ELR (cell line): Measurements from ENCODE around the gene ZNF8.
"Not testable (repeated sequence)": the region's sequence is repeated elsewhere in the genome, so short reads cannot be mapped to it uniquely, and the experiment has no call there.

Source experiments
- DNase-seq: peaks from one replicate; pipeline ENCODE4 v3.0.0-alpha.2; 2015; ENCODE audit warnings: low read depth

ZNF8 gene

GRCh38 chr19:58278541-58279041, at the start of gene ZNF8:
Gene ZNF8 (plus strand): TSS chr19:58278955. CDS start chr19:58279082, 127 bp downstream.
- peak; percentile 100 for DNase-seq

DNA sequence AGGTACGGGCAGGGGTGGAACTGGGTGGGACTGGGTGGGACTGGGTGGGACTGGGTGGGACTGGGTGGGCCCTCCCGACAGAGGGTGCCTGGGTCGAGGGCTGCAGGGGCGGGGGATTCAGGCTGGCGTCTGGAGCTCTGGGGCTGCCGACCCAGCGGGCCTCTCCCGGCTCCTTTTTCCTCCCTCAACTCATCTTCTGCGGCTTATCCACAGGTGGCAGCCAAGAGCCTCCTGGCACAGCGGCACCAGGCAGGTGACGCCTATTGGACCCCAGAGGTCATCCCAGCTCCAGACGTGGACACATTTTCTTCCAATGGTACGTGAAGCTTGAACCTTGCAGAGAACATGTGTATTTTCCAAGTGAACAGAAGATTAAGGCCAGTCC, 49.5 kb upstream of the ZNF8 start:
- DNase-seq = peak; percentile 55

GRCh38 chr19:58237324-58237723, 41.4 kb upstream of the ZNF8 start:
- DNase-seq = no peak

DNA sequence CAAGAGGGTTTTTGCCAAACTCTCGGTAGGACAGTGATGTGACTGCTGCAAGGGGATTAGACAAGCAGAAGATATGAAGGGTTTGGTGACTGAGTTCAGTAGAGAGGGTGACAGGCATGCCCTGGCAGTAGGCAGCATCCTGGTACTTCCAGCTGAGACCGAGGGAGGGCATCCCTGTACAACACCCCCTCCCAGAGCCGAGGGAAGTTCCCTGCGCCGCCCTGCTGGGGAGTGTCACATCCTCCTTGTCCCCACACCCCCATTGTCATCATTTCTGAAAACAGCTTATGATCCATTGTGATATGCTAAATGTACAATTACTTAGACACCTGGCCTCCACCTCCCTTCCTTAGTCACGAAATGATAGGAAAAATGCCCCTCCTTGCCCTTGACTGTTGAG, 35.4 kb upstream of the ZNF8 start:
- DNase-seq = no peak

DNA sequence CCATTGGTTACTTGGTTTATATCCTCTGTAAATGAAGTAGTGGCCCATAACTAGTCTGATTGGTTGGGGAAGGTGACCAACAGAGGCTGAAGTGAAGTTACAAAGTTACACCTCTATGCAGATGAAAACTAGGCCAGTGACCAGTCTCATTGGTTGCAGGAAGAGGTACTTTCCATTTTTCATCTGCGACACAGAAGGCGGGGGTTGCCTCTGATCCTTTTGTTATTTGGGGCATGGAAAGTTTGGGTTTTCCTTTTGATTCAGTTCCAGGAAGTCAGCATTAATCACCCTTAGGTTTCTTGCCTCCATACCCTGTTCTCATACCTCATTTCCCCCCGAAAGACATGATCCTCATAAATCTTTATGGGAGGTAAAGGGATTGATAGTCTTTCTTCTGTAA, 29.9 kb upstream of the ZNF8 start:
- DNase-seq = no peak

- DNase-seq = peak; percentile 46
These were observed 26.6 kb upstream of the ZNF8 start for GRCh38 chr19:58252102-58252685.

- not testable (repeated sequence) for DNase-seq
These were observed 20.5 kb upstream of the ZNF8 start for GRCh38 chr19:58258259-58258658.

DNA sequence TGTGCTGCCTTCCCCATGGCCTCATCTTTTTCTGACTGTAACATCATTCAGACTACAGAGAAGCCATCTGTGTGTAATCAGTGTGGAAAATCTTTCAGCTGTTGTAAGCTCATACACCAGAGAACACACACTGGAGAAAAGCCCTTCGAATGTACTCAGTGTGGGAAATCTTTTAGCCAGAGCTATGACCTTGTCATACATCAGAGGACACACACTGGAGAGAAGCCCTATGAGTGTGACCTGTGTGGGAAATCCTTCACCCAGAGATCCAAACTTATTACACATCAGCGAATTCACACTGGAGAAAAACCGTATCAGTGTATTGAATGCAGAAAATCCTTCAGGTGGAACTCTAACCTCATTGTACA, 17.2 kb upstream of the ZNF8 start:
- no peak for DNase-seq

GRCh38 chr19:58261968-58262921, 16.5 kb upstream of the ZNF8 start:
- peak; percentile 24 for DNase-seq

DNA sequence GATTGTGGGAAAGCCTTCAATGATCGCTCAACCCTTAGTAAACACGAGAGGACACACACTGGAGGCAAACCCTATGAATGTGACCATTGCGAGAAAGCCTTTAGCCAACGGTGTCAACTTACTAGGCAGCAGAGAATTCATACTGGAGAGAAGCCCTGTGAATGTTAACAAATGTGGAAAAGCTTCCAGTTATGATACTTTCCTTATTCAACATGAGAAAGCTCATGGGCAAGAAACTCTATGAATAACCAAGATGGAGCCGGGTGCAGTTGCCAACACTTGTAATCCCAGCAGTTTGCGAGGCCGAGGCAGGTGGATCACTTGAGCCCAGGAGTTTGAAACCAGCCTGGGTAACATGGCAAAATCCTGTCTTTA, 15.8 kb upstream of the ZNF8 start:
- no peak for DNase-seq

DNA sequence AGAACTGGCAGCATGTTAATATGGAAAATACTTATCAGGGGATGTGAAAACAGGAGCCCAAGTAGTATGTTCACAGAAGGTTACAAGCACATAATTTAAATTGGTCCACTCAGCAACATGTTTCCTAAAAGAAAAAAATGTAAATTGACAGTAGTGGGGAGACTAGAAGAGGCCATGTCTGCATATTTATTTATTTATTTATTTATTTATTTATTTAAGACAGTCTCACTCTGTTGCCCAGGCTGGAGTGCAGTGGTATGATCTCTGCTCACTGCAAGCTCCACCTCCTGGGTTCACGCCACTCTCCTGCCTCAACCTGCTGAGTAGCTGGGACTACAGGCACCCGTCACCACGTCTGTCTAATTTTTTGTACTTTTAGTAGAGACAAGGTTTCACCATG, 13.7 kb upstream of the ZNF8 start:
- DNase-seq = no peak

GRCh38 chr19:58268344-58268743, 10.4 kb upstream of the ZNF8 start:
- no peak for DNase-seq

- DNase-seq = peak; percentile 41
These were observed 4.0 kb upstream of the ZNF8 start for GRCh38 chr19:58274771-58275201.

DNA sequence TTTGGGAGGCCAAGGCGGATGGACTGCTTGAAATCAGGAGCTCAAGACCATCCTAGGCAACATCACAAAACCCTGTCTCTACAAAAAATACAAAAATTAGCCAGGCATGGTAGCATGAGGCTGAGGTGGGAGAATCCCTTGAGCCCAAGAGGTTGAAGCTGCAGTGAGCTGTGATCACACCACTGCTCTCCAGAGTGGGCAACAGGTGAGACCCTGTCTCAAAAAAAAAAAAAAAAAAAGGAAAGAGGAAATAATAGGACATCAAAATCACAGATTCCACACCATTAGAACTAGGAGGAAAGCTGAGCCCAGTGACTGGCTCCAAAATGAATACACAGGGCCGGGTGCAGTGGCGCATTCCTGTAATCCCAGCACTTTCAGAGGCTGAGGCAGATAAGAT, 3.2 kb upstream of the ZNF8 start:
- DNase-seq = no peak

GRCh38 chr19:58277197-58277596, 1.6 kb upstream of the ZNF8 start:
- no peak for DNase-seq

- DNase-seq = no peak
These were observed 811 bp upstream of the ZNF8 start for GRCh38 chr19:58277748-58278540.

DNA sequence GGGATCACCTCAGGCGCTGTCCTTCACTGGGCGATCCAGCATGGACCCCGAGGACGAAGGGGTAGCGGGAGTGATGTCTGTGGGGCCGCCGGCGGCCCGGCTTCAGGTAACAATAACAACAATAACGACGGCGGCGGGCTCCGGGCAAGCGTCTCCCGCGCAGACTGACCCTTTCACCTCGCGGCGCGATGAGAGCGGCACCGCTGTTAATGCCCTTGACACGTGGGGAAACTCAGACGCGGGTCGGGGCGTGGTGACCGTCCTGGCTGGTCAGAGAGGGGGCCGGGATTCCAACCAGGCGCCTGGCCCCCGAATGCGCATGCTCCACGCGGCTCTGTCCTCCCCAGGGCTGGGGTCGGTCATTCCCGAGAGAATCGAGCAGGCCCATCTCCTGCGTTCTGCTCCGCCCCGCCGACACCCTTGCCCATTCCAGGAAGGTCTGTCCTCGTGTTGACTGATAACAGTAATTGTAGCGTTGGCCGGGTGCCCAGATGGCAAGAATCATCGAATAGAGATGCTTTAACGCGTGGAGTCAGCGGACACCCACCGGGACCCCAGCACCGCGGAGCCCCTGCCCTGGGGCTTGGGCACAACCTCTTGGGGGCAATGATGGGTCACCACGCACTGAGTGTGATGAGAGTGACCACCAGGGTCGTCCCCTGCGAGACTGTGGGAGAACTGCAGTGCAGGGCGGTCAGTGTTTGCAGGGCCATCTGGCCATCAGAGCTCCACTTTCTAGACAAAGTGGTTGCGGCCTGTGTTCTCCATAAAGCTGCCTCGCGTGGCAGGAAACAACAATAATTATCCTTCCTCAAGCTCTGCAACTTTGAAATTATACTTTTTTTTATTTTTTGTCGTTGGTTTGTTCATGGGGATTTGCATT, 528 bp downstream of the ZNF8 start:
- peak; percentile 75 for DNase-seq

GRCh38 chr19:58279925-58280316, 1.2 kb downstream of the ZNF8 start:
- DNase-seq = no peak

- no peak for DNase-seq
These were observed 5.4 kb downstream of the ZNF8 start for GRCh38 chr19:58284199-58284598.

GRCh38 chr19:58291943-58292342, 13.2 kb downstream of the ZNF8 start:
- no peak for DNase-seq

DNA sequence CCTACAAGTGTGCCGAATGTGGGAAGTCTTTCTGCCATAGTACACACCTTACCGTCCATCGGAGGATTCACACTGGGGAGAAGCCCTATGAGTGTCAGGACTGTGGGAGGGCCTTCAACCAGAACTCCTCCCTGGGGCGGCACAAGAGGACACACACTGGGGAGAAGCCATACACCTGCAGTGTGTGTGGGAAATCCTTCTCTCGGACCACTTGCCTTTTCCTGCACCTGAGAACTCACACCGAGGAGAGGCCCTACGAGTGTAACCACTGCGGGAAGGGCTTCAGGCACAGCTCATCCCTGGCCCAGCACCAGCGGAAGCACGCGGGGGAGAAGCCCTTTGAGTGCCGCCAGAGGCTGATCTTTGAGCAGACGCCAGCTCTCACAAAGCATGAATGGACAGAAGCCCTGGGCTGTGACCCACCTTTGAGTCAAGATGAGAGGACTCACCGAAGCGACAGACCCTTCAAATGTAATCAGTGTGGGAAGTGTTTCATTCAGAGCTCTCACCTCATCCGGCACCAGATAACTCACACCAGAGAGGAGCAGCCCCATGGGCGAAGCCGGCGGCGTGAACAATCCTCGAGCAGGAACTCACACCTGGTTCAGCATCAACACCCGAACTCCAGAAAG, 16.1 kb downstream of the ZNF8 start:
- DNase-seq = no peak
